ENCODE results near the gene LRP6. TPM values are rescaled to one million over a fixed set of nuclear protein-coding genes. Genes with fewer than 3 reads are reported as not detected.

LRP6 gene
- total RNA-seq, 2 experiments from 2014 or later: 6.8 to 8.2 TPM

DNA sequence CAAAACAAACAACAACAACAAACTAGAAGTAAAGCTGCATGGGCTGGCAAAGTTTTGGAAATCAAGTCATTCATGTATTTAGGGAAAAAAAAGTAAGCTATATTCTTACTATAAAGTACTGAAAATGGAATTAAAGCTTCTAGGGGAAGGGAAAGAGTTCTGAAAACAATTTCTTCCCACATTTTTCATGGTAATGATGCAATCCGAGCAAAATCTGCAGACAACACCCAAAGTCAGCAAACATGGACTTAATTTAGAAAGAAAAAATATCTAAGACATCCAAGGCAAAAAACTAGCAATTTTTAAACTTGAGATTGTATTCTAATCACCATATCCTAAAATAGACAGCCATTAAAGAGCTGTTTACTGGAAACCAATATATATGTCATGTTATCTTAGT lies 86.3 kb downstream of the LRP6 start:
- POLR2A ChIA-PET: interaction anchor here (0.5 kb wide), 1 partner anchor 610 kb away, joined by 3 read pairs; no protein-coding TSS in a partner anchor

DNA sequence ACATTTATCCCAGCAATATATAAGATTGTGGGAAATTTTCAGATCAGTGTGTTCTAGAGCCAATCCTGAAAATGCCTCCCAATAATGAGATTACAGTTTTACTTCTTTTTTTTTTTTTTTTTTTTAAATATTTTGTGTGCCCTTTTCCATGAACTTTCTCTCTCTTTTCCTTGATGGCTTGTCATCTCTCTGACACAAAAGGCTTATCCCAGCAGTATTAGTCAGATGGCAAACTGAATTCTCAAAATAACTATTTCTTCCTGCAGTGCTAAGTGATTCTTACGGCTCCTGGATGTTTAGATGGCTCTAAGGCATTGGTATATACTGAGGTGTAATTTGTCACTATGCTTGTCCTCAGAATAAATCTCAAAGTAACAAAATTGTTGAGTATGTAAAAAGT lies 86.7 kb downstream of the LRP6 start:
- Mint-ChIP-seq H3K4me3 (no peak overlapping the region), H3K9me3 (ENCODE audit: low read depth) (no peaks in the 10 kb centered on the region), H3K27ac (no peak overlapping the region), H3K27me3 (no peaks in the 10 kb centered on the region), H3K36me3 (ENCODE audit: low read depth) (peaks cover 11% of the 10 kb centered on the region), H3K4me1 (no peaks in the 10 kb centered on the region)
- intact Hi-C loops (cut with DNase I, micrococcal nuclease): no loop called here
- no peak for ATAC-seq
- DNase-seq: no peak
- ChIA-PET POLR2A (interaction anchor here (0.5 kb wide), 1 partner anchor 610 kb away, joined by 3 read pairs; no protein-coding TSS in a partner anchor), CTCF (interaction anchor here (1.6 to 2.4 kb wide), 2 partner anchors 10 to 13 kb away, joined by 5 to 8 read pairs; no protein-coding TSS in a partner anchor)

More for the DNA sequence above, 86.3 kb downstream of the LRP6 start:
- DNase-seq (no peak), ATAC-seq (no peak)
- intact Hi-C loops (cut with DNase I, micrococcal nuclease): no loop called here
- no peaks in the 10 kb centered on the region for H3K9me3 Mint-ChIP-seq (ENCODE audit: low read depth)
- H3K36me3 Mint-ChIP-seq (ENCODE audit: low read depth): peaks cover 11% of the 10 kb centered on the region
- CTCF ChIA-PET: interaction anchor here (1.6 to 2.4 kb wide), 2 partner anchors 10 to 12 kb away, joined by 5 to 8 read pairs; no protein-coding TSS in a partner anchor
- H3K4me3 Mint-ChIP-seq: no peak overlapping the region
- no peaks in the 10 kb centered on the region for H3K4me1 Mint-ChIP-seq
- no peak overlapping the region for H3K27ac Mint-ChIP-seq
- H3K27me3 Mint-ChIP-seq: no peaks in the 10 kb centered on the region

DNA sequence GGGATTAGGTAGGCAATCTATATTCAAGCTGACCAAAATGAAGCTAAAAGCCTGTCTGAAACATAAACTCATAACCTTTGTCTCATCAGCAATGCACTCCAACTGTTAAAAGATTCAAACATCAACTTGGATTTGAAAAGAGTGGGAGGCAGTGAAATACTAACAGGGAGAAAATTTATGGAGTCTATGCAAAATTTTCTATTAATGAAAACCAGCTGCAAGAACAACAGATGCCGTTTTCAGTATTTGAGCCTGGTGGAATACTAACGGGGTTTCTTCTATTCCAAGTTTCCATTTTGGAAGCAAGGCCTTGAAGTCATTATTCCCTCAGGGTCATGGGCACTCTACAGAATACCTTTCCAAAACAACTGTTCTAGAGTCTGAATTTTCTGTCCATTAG lies 88.3 kb downstream of the LRP6 start:
- Mint-ChIP-seq H3K4me3 (no peak overlapping the region), H3K36me3 (ENCODE audit: low read depth) (peaks cover 9% of the 10 kb centered on the region), H3K27me3 (no peaks in the 10 kb centered on the region), H3K4me1 (no peaks in the 10 kb centered on the region), H3K27ac (no peak overlapping the region), H3K9me3 (ENCODE audit: low read depth) (no peaks in the 10 kb centered on the region)
- POLR2A ChIA-PET: no interaction called here
- DNase-seq (no peak), ATAC-seq (no peak)
- intact Hi-C loops (cut with DNase I, micrococcal nuclease): no loop called here
- CTCF ChIA-PET: no interaction called here

DNA sequence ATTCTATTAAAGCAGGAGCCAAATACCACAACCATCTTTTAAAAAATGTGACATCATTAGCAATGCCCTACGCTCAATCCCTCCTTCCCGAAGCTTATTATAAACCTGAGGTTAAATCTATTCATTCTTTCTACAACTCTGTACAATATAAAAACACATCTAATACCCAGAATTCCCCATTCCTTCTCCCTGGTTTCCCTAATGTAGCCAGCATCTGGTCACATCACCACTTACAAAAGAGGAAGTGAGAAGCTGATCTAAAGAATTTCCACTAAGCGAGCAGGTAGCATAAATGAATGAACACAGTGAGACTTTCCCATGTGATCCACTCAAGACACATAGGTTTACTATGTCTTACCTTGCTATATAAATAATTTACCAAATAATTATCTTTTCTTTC lies 90.4 kb downstream of the LRP6 start:
- ChIA-PET POLR2A (no interaction called here), CTCF (no interaction called here)
- peaks cover 9% of the 10 kb centered on the region for H3K36me3 Mint-ChIP-seq (ENCODE audit: low read depth)
- H3K9me3 Mint-ChIP-seq (ENCODE audit: low read depth): no peaks in the 10 kb centered on the region
- H3K27me3 Mint-ChIP-seq: no peaks in the 10 kb centered on the region
- ATAC-seq: no peak
- DNase-seq: no peak
- no peak overlapping the region for H3K27ac Mint-ChIP-seq
- peaks cover 14% of the 10 kb centered on the region for H3K4me1 Mint-ChIP-seq
- H3K4me3 Mint-ChIP-seq: no peak overlapping the region
- intact Hi-C loops (cut with DNase I, micrococcal nuclease): no loop called here

DNA sequence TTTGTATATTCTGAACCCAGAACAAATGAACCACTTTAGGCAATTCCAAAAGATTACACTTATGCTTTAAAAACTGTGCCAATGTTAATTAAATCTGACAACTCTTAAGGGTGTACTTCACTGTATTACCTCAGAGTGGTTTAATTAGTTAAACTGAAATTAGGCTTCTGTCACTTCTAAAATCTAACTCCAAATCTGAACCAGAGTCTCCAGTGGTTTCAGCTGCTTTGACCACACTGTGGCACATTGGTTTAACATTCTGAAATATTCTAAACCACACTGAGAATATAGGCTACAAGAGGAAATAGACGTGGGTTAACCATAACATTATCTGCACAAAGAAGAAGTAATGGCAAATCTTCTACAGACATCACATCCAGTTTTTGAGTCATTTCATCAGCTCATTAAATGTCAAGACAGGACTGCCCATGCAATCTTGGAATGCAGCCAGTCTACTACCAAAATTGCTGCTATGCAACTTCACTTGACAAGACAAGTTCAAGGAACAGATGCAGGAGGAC lies 94.8 kb downstream of the LRP6 start:
- DNase-seq (peak; percentile 60), ATAC-seq (peak; percentile 91)
- Mint-ChIP-seq H3K27ac (no peak overlapping the region), H3K36me3 (ENCODE audit: low read depth) (peaks cover 2% of the 10 kb centered on the region), H3K4me1 (peaks cover 14% of the 10 kb centered on the region), H3K4me3 (no peak overlapping the region), H3K9me3 (ENCODE audit: low read depth) (no peaks in the 10 kb centered on the region), H3K27me3 (no peaks in the 10 kb centered on the region)
- CTCF ChIA-PET: interaction anchor here (1.0 to 3.0 kb wide), 4 partner anchors 11 to 161 kb away, joined by 3 to 12 read pairs (median 5); no protein-coding TSS in a partner anchor
- POLR2A ChIA-PET: interaction anchor here (0.6 kb wide), 1 partner anchor 95 kb away, joined by 3 read pairs; no protein-coding TSS in a partner anchor
- intact Hi-C loops (cut with DNase I, micrococcal nuclease): loop anchor here in 1 of 2 experiments (1.0 kb wide), 1 partner anchor 139 kb away; no protein-coding TSS in a partner anchor

DNA sequence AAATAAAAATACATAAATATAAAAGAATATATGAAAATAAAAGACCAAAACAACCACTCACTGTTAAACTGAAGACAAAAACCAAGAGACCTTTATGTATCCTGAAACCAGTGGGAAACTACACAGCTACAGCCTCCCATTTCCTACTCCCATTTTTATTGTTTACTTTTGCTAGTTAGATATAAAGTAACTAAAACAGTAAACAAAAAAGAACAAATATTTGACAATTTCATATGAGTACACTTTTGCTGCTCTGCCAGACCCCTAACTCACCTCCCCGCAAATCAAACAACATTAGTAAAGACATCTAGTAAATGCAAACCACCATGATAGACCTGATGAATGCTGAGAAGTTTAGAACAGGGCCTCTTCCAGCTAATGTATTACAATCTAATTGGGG lies 99.0 kb downstream of the LRP6 start:
- H3K27me3 Mint-ChIP-seq: no peaks in the 10 kb centered on the region
- intact Hi-C loops (cut with DNase I, micrococcal nuclease): no loop called here
- CTCF ChIA-PET: no interaction called here
- H3K9me3 Mint-ChIP-seq (ENCODE audit: low read depth): no peaks in the 10 kb centered on the region
- POLR2A ChIA-PET: no interaction called here
- peaks cover 7% of the 10 kb centered on the region for H3K36me3 Mint-ChIP-seq (ENCODE audit: low read depth)
- H3K4me3 Mint-ChIP-seq: no peak overlapping the region
- H3K27ac Mint-ChIP-seq: no peak overlapping the region
- peaks cover 13% of the 10 kb centered on the region for H3K4me1 Mint-ChIP-seq
- no peak for ATAC-seq
- DNase-seq: no peak

DNA sequence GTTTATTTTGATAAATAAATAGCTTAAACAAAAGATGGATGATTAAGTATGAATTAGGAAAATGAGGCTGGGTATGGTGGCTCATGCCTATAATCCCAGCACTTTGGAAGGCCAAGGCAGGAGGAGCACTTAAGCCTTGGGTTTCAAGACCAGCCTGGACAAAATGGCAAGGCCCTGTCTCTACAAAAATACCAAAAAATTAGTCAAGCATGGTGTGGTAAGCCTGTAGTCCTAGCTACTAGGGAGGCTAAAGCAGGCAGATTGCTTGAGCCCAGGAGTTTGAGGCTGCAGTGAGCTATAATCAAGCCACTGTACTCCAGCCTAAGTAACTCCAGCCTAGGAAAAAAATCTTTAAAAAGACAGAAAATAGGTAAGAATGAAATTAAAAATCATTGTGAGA lies 100.1 kb downstream of the LRP6 start:
- Mint-ChIP-seq H3K4me3 (no peak overlapping the region), H3K27me3 (no peaks in the 10 kb centered on the region), H3K27ac (no peak overlapping the region), H3K9me3 (ENCODE audit: low read depth) (no peaks in the 10 kb centered on the region), H3K4me1 (peaks cover 3% of the 10 kb centered on the region), H3K36me3 (ENCODE audit: low read depth) (peaks cover 10% of the 10 kb centered on the region)
- intact Hi-C loops (cut with DNase I, micrococcal nuclease): no loop called here
- DNase-seq (no peak), ATAC-seq (no peak)
- ChIA-PET POLR2A (no interaction called here), CTCF (interaction anchor here (0.6 to 0.9 kb wide), 3 partner anchors 15 to 472 kb away, joined by 3 read pairs; no protein-coding TSS in a partner anchor)

DNA sequence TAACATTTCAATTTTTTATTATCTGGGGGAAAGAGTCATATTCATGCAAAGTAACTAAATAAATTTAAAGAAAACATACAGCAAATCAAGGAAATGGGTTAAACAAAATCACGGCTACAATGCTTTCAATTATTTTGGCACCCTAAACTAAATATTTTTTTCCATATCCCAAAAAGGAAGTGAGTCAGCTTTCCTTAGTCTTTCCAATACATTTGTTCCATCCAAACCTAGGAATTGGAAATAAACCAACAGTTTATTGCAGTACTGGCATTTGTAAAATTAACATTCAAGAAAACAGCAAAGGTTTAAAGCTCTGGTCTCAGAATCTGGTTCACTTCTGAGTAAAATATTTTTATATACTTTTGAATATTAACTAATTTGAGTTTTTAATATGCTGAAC lies 106.9 kb downstream of the LRP6 start:
- CTCF ChIA-PET: interaction anchor here (0.7 to 1.9 kb wide), 4 partner anchors 11 to 23 kb away, joined by 3 to 6 read pairs (median 4); no protein-coding TSS in a partner anchor
- DNase-seq: no peak
- intact Hi-C loops (cut with DNase I, micrococcal nuclease): loop anchor here in 1 of 2 experiments (5.0 kb wide), 1 partner anchor 157 kb away; no protein-coding TSS in a partner anchor
- Mint-ChIP-seq H3K27ac (no peak overlapping the region), H3K36me3 (ENCODE audit: low read depth) (peaks cover 19% of the 10 kb centered on the region), H3K4me3 (no peak overlapping the region), H3K4me1 (no peaks in the 10 kb centered on the region), H3K27me3 (no peaks in the 10 kb centered on the region), H3K9me3 (ENCODE audit: low read depth) (no peaks in the 10 kb centered on the region)
- no peak for ATAC-seq
- POLR2A ChIA-PET: no interaction called here

DNA sequence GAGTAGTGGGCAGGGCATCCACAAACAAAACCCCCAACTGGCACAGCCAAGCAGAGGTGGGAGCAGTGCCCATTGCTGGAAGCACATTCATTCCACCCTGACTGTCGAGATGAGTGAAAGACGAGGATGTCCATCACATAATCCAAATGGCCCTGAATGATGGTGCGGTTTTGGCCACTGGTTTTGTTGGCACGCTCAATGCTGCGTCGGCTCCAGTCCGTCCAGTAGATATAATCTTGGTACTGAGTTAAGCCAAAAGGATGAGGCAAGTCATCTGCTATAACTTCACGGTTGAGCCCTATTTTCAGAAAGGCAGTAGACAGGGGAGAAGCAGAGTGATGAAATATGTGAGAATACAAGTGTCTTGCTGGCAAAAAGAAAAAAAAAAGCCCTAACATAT lies 108.0 kb downstream of the LRP6 start:
- no peak overlapping the region for H3K27ac Mint-ChIP-seq
- ATAC-seq (no peak), DNase-seq (no peak)
- POLR2A ChIA-PET: no interaction called here
- H3K4me1 Mint-ChIP-seq: no peaks in the 10 kb centered on the region
- H3K36me3 Mint-ChIP-seq (ENCODE audit: low read depth): peaks cover 15% of the 10 kb centered on the region
- H3K9me3 Mint-ChIP-seq (ENCODE audit: low read depth): no peaks in the 10 kb centered on the region
- no peaks in the 10 kb centered on the region for H3K27me3 Mint-ChIP-seq
- intact Hi-C loops (cut with DNase I, micrococcal nuclease): loop anchor here in 1 of 2 experiments (5.0 kb wide), 1 partner anchor 158 kb away; no protein-coding TSS in a partner anchor
- CTCF ChIA-PET: interaction anchor here (0.7 to 1.0 kb wide), 2 partner anchors 24 to 30 kb away, joined by 3 read pairs; no protein-coding TSS in a partner anchor
- no peak overlapping the region for H3K4me3 Mint-ChIP-seq

DNA sequence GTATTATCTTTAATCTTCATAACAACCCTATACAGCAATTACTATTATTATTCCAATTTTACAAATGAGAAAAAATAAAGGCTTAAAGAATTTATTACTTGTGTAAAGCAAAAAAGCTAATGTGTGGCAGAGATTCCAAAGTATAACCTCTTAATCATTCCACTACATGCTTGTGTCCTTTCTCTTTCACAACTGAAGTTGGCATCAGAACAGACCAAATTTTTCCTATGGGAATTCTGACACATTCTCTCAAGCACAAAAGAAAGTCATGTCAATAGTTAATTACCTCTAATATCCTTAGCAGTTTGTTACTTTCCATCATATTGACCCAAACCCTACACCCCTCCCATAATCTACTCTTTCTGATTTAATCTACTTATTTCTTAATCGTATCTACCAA lies 109.4 kb downstream of the LRP6 start:
- no peaks in the 10 kb centered on the region for H3K9me3 Mint-ChIP-seq (ENCODE audit: low read depth)
- CTCF ChIA-PET: no interaction called here
- H3K36me3 Mint-ChIP-seq (ENCODE audit: low read depth): peaks cover 17% of the 10 kb centered on the region
- no peak overlapping the region for H3K27ac Mint-ChIP-seq
- POLR2A ChIA-PET: no interaction called here
- no peaks in the 10 kb centered on the region for H3K4me1 Mint-ChIP-seq
- H3K27me3 Mint-ChIP-seq: no peaks in the 10 kb centered on the region
- DNase-seq: no peak
- intact Hi-C loops (cut with DNase I, micrococcal nuclease): loop anchor here in 1 of 2 experiments (5.0 kb wide), 1 partner anchor 160 kb away; no protein-coding TSS in a partner anchor
- H3K4me3 Mint-ChIP-seq: no peak overlapping the region
- ATAC-seq: no peak

DNA sequence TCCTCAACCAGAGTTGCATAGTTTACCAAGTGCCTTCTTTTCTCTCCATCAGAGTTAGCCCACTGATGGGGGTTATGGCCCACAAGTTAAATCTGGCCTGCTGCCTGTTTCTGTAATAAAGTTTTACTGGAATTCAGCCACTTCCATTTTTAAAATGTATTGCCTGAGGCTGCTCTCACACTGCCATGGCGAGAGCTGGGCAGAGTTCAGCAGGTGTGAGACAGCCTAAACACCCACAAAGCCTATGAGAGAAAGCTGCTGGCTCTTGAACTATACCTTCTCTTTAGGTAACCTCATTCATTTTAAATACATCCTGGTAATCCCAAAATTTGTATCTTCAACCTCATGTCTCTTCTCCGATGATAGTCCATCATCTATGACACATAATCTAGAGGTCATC lies 110.0 kb downstream of the LRP6 start:
- CTCF ChIA-PET: no interaction called here
- Mint-ChIP-seq H3K27me3 (no peaks in the 10 kb centered on the region), H3K9me3 (ENCODE audit: low read depth) (no peaks in the 10 kb centered on the region), H3K4me3 (no peak overlapping the region), H3K36me3 (ENCODE audit: low read depth) (peaks cover 14% of the 10 kb centered on the region), H3K4me1 (no peaks in the 10 kb centered on the region), H3K27ac (no peak overlapping the region)
- DNase-seq (no peak), ATAC-seq (no peak)
- intact Hi-C loops (cut with DNase I, micrococcal nuclease): loop anchor here in 1 of 2 experiments (5.0 kb wide), 1 partner anchor 160 kb away; no protein-coding TSS in a partner anchor
- POLR2A ChIA-PET: no interaction called here

DNA sequence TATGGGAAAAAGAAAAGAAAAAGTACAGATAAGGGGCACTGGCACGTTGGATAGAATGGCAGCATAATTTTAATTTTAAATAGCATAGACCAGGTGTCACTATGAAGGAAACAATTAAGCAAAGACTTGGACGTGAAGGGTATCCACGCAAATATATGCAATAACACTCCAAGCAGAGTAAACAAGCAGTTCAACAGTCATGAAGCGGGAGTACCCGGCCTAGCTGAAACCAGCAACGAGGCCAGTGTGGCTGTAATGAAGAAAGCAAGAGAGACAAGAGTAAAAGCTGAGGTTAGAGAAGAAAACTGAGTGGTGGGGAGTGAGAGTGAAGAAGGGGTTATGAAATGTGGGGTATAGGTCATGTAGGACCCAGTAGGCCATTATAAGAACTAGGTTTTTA lies 110.7 kb downstream of the LRP6 start:
- ATAC-seq: no peak
- peaks cover 14% of the 10 kb centered on the region for H3K36me3 Mint-ChIP-seq (ENCODE audit: low read depth)
- ChIA-PET POLR2A (no interaction called here), CTCF (no interaction called here)
- no peaks in the 10 kb centered on the region for H3K27me3 Mint-ChIP-seq
- H3K9me3 Mint-ChIP-seq (ENCODE audit: low read depth): no peaks in the 10 kb centered on the region
- no peak for DNase-seq
- no peak overlapping the region for H3K4me3 Mint-ChIP-seq
- H3K27ac Mint-ChIP-seq: no peak overlapping the region
- H3K4me1 Mint-ChIP-seq: no peaks in the 10 kb centered on the region
- intact Hi-C loops (cut with DNase I, micrococcal nuclease): loop anchor here in 1 of 2 experiments (5.0 kb wide), 1 partner anchor 161 kb away; no protein-coding TSS in a partner anchor
